Esophagus squamous epithelium (tissue), 5 donors: Measurements from ENCODE around the gene MYO18B. TPM values are rescaled to one million over a fixed set of nuclear protein-coding genes. Genes with fewer than 3 reads are reported as not detected.

Experiments
- DNase-seq: peaks from one replicate; lab custom pipeline; 2025; lab: John Stamatoyannopoulos, UW
- H3K27ac ChIP-seq, 4 donors: fragments of 200-600 bp; sonication (generic); one replicate each; pipeline ENCODE4 v1.5.1; 2016 to 2019; ENCODE audit warnings: mild to moderate bottlenecking in 1 of 4
- H3K27me3 ChIP-seq, 4 donors: fragments of 200-600 bp; sonication (generic); 1 replicate in 3 of 4; 2 replicates in 1 of 4; pipeline versions ENCODE4 v1.5.1 to v1.6.0; 2017 to 2021; ENCODE audit warnings: antibody characterized with exemption in 1 of 4
- H3K36me3 ChIP-seq, 3 donors: fragments of 200-600 bp; sonication (generic); one replicate each; pipeline ENCODE4 v1.5.1; 2016 to 2019
- H3K4me1 ChIP-seq, 3 donors: fragments of 200-600 bp; sonication (generic); one replicate each; pipeline ENCODE4 v1.5.1; 2017 to 2019
- H3K4me3 ChIP-seq, 4 donors: fragments of 200-600 bp; sonication (generic); 1 replicate in 3 of 4; 2 replicates in 1 of 4; pipeline ENCODE4 v1.5.1; 2016 to 2019; ENCODE audit warnings: mild to moderate bottlenecking in 2 of 4, moderate library complexity in 1 of 4
- H3K9me3 ChIP-seq, 3 donors: fragments of 200-600 bp; sonication (generic); one replicate each; pipeline ENCODE4 v1.5.1; 2016 to 2019
- POLR2A ChIP-seq, 4 donors: fragments of 450-650 bp; IDR thresholded peaks; one replicate each; pipeline ENCODE4 v1.6.1; 2017; ENCODE audit warnings: antibody characterized with exemption in 4 of 4, mild to moderate bottlenecking in 4 of 4, moderate library complexity in 3 of 4
- WGBS, 2 donors: methylation state at CpG; one replicate each; pipeline ENCODE4 v1.1.5; 2018; 5-methylcytosine and 5-hydroxymethylcytosine counted together
- intact Hi-C: fragments of 100-400 bp; cut with DNase I; formaldehyde crosslinking; loops from one replicate; pipeline ENCODE4 v1.15.0; 2022
- total RNA-seq, 4 donors: library from RNA; depleted of rRNA; stranded (reverse); fragments of >200 nt; gene quantifications; one replicate each; pipeline ENCODE4 v1.1.0, GENCODE V29; 2016
- TF ChIP-seq, protein P1 (sequence below), 6 experiments: fragments of 450-650 bp in 4 of 6; fragments of 200-600 bp in 2 of 6; sonication (generic) in 2 of 6; IDR thresholded peaks; one replicate each; pipeline ENCODE4 v1.5.1; 2016 to 2019; ENCODE audit warnings: antibody characterized with exemption in 6 of 6, mild to moderate bottlenecking in 4 of 6, moderate library complexity in 4 of 6
- donor health status: DM: yes; HTN: yes; CAD: no.

MYO18B gene
- total RNA-seq, 4 donors from 2014 or later = 0.06 to 2.5 (median 0.17) TPM

GRCh38 chr22:26019596-26019995 lies 277.6 kb downstream of the MYO18B start:
- Histone ChIP-seq H3K4me1 (no peaks in the 10 kb centered on the region), H3K4me3 (no peak overlapping the region), H3K36me3 (no peaks in the 10 kb centered on the region), H3K27me3 (peaks cover 0 to 4% (median 0%) of the 10 kb centered on the region in 4 donors), H3K9me3 (no peaks in the 10 kb centered on the region), H3K27ac (no peak overlapping the region)
- TF ChIP-seq, protein P1, sequence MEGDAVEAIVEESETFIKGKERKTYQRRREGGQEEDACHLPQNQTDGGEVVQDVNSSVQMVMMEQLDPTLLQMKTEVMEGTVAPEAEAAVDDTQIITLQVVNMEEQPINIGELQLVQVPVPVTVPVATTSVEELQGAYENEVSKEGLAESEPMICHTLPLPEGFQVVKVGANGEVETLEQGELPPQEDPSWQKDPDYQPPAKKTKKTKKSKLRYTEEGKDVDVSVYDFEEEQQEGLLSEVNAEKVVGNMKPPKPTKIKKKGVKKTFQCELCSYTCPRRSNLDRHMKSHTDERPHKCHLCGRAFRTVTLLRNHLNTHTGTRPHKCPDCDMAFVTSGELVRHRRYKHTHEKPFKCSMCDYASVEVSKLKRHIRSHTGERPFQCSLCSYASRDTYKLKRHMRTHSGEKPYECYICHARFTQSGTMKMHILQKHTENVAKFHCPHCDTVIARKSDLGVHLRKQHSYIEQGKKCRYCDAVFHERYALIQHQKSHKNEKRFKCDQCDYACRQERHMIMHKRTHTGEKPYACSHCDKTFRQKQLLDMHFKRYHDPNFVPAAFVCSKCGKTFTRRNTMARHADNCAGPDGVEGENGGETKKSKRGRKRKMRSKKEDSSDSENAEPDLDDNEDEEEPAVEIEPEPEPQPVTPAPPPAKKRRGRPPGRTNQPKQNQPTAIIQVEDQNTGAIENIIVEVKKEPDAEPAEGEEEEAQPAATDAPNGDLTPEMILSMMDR (IDR thresholded peaks at IDR 0.05) = no peak
- no peak for TF ChIP-seq POLR2A (IDR thresholded peaks at IDR 0.05)
- intact Hi-C loops = no loop called here
- 64 to 69% methylated on average over 5 of the region's 5 CpGs for WGBS, 2 donors
- no peak for DNase-seq

GRCh38 chr22:26021516-26021915 lies 279.5 kb downstream of the MYO18B start:
- TF ChIP-seq, protein P1 (IDR thresholded peaks at IDR 0.05) = no peak
- no peak for TF ChIP-seq POLR2A (IDR thresholded peaks at IDR 0.05)
- Histone ChIP-seq H3K36me3 (no peaks in the 10 kb centered on the region), H3K27me3 (peaks cover 0 to 4% (median 0%) of the 10 kb centered on the region in 4 donors), H3K9me3 (no peaks in the 10 kb centered on the region), H3K4me1 (no peaks in the 10 kb centered on the region), H3K27ac (no peak overlapping the region), H3K4me3 (no peak overlapping the region)
- DNase-seq = no peak
- intact Hi-C loops = no loop called here
- WGBS, 2 donors = 67 to 86% methylated on average over 1 to 2 of the region's 2 CpGs

DNA sequence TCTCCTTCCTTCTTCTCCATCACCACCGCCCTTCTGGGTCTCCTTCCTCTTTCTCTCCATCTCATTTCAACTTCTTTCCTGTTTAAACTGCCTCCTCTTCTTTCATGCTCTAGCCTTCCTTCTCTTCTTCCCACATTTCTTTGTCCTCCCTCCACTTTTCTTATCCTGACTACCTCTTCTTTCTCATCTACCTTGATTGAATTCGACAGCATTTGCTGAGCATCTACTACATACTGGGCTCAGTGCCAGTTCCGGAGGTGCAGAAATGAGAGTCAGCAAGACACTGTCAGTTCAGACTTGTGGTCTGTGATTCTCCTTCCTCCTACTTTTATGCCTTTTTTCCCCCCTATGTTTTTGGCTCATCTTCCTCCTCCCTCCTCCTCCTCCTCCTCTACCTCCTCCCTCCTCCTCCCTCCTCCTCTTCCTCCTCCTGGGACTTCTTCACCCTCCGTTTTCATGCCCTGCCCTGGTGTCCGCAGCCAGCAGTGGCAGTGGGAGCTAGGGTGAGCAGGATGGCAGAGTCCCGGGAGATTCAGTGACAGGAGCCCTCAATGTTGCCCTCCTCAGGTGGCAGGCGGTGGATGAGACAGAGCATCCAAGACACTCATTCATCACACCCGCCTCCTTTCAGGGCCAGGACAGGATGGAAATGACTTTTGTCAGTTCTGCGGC lies 281.3 kb downstream of the MYO18B start:
- no peak for TF ChIP-seq POLR2A (IDR thresholded peaks at IDR 0.05)
- TF ChIP-seq, protein P1 (IDR thresholded peaks at IDR 0.05) = no peak
- intact Hi-C loops = no loop called here
- DNase-seq = no peak

GRCh38 chr22:26025626-26026025 lies 283.6 kb downstream of the MYO18B start:
- DNase-seq = no peak
- Histone ChIP-seq H3K4me3 (no peak overlapping the region), H3K9me3 (no peaks in the 10 kb centered on the region), H3K27ac (no peak overlapping the region), H3K27me3 (no peaks in the 10 kb centered on the region), H3K36me3 (no peaks in the 10 kb centered on the region), H3K4me1 (no peaks in the 10 kb centered on the region)
- intact Hi-C loops = no loop called here
- no peak for TF ChIP-seq POLR2A (IDR thresholded peaks at IDR 0.05)
- TF ChIP-seq, protein P1 (IDR thresholded peaks at IDR 0.05) = no peak
- WGBS, 2 donors = 74 to 75% methylated on average over 6 of the region's 6 CpGs

More for the DNA sequence above, 281.3 kb downstream of the MYO18B start:
- Histone ChIP-seq H3K9me3 (no peaks in the 10 kb centered on the region), H3K4me3 (no peak overlapping the region), H3K4me1 (no peaks in the 10 kb centered on the region), H3K27ac (no peak overlapping the region), H3K36me3 (no peaks in the 10 kb centered on the region), H3K27me3 (peaks cover 0 to 4% (median 0%) of the 10 kb centered on the region in 4 donors)
- WGBS, 2 donors = 65% methylated on average over 7 to 9 of the region's 9 CpGs

GRCh38 chr22:26027341-26027740 lies 285.4 kb downstream of the MYO18B start:
- 80 to 85% methylated on average over 14 to 23 of the region's 23 CpGs for WGBS, 2 donors
- H3K27ac ChIP-seq = no peak overlapping the region
- TF ChIP-seq POLR2A (IDR thresholded peaks at IDR 0.05) = no peak
- TF ChIP-seq, protein P1 (IDR thresholded peaks at IDR 0.05) = no peak
- no peaks in the 10 kb centered on the region for H3K36me3 ChIP-seq
- intact Hi-C loops = no loop called here
- no peaks in the 10 kb centered on the region for H3K9me3 ChIP-seq
- H3K4me1 ChIP-seq = no peaks in the 10 kb centered on the region
- no peak for DNase-seq
- no peaks in the 10 kb centered on the region for H3K27me3 ChIP-seq
- no peak overlapping the region for H3K4me3 ChIP-seq
